ENCODE data around the gene ITIH1. TPM values are rescaled to one million over a fixed set of nuclear protein-coding genes. Genes with fewer than 3 reads are reported as not detected.

The ITIH1 gene
- total RNA-seq, 1 experiment from 2014 or later, result 0.31 TPM

- no peaks in the 10 kb centered on the region for H3K27me3 ChIP-seq (ENCODE audit: control insufficient read depth, insufficient read depth, low read length)
- in situ Hi-C loops (cut with HindIII; ENCODE audit: low pct_unique_long_range_greater_than_20kb, low sequenced_read_pairs) (no loop called here), intact Hi-C loops (cut with micrococcal nuclease; ENCODE audit: unreplicated experiment) (no loop called here)
- TF ChIP-seq, protein P1, sequence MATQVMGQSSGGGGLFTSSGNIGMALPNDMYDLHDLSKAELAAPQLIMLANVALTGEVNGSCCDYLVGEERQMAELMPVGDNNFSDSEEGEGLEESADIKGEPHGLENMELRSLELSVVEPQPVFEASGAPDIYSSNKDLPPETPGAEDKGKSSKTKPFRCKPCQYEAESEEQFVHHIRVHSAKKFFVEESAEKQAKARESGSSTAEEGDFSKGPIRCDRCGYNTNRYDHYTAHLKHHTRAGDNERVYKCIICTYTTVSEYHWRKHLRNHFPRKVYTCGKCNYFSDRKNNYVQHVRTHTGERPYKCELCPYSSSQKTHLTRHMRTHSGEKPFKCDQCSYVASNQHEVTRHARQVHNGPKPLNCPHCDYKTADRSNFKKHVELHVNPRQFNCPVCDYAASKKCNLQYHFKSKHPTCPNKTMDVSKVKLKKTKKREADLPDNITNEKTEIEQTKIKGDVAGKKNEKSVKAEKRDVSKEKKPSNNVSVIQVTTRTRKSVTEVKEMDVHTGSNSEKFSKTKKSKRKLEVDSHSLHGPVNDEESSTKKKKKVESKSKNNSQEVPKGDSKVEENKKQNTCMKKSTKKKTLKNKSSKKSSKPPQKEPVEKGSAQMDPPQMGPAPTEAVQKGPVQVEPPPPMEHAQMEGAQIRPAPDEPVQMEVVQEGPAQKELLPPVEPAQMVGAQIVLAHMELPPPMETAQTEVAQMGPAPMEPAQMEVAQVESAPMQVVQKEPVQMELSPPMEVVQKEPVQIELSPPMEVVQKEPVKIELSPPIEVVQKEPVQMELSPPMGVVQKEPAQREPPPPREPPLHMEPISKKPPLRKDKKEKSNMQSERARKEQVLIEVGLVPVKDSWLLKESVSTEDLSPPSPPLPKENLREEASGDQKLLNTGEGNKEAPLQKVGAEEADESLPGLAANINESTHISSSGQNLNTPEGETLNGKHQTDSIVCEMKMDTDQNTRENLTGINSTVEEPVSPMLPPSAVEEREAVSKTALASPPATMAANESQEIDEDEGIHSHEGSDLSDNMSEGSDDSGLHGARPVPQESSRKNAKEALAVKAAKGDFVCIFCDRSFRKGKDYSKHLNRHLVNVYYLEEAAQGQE (IDR thresholded peaks at IDR 0.05; ENCODE audit: insufficient read depth in 1 of 2, low read depth in 2 of 2, low read length in 1 of 2), result no peak
- TF ChIP-seq SIN3A (IDR thresholded peaks at IDR 0.05; ENCODE audit: borderline replicate concordance, insufficient read depth, low read depth, low read length) (no peak), CTCF (IDR thresholded peaks at IDR 0.05) (no peak), TCF7L2 (IDR thresholded peaks at IDR 0.05; ENCODE audit: low read depth, low read length) (no peak), POLR2AphosphoS5 (IDR thresholded peaks at IDR 0.05; ENCODE audit: low read depth, low read length) (no peak)
- H3K9me3 ChIP-seq (ENCODE audit: control insufficient read depth, insufficient read depth, low read depth, low read length), result no peaks in the 10 kb centered on the region
- no peak overlapping the region for H3K27ac ChIP-seq (ENCODE audit: low read length)
- DNase-seq (ENCODE audit: low read depth, low spot score) (no peak), ATAC-seq (no peak)
- no peaks in the 10 kb centered on the region for H3K36me3 ChIP-seq (ENCODE audit: control insufficient read depth, insufficient read depth, low read length)
- H3K4me1 ChIP-seq (ENCODE audit: control insufficient read depth, insufficient read depth, low read length), result peaks cover 2% of the 10 kb centered on the region
- no peak overlapping the region for H3K4me3 ChIP-seq (ENCODE audit: low read depth in 2 of 2, low read length in 2 of 2)
- BruUV-seq (replicated peaks), result no TSS peak
- POLR2A ChIA-PET, result no interaction called here
- CTCF ChIA-PET, result no interaction called here
These were observed 59.1 kb downstream of the ITIH1 start for GRCh38 chr3:52836471-52836845.

GRCh38 chr3:52836986-52837385 is 59.6 kb downstream of the ITIH1 start:
- in situ Hi-C loops (cut with HindIII; ENCODE audit: low pct_unique_long_range_greater_than_20kb, low sequenced_read_pairs), result no loop called here
- no peaks in the 10 kb centered on the region for H3K4me1 ChIP-seq (ENCODE audit: control insufficient read depth, insufficient read depth, low read length)
- DNase-seq (ENCODE audit: low read depth, low spot score) (no peak), ATAC-seq (no peak)
- ChIA-PET CTCF (no interaction called here), POLR2A (no interaction called here)
- H3K9me3 ChIP-seq (ENCODE audit: control insufficient read depth, insufficient read depth, low read depth, low read length), result no peaks in the 10 kb centered on the region
- H3K27ac ChIP-seq (ENCODE audit: low read length), result no peak overlapping the region
- no TSS peak for BruUV-seq (replicated peaks)
- H3K36me3 ChIP-seq (ENCODE audit: control insufficient read depth, insufficient read depth, low read length), result no peaks in the 10 kb centered on the region
- intact Hi-C loops (cut with micrococcal nuclease; ENCODE audit: unreplicated experiment), result no loop called here
- no peak for TF ChIP-seq CTCF (IDR thresholded peaks at IDR 0.05)
- H3K4me3 ChIP-seq (ENCODE audit: low read depth in 2 of 2, low read length in 2 of 2), result no peak overlapping the region
- no peaks in the 10 kb centered on the region for H3K27me3 ChIP-seq (ENCODE audit: control insufficient read depth, insufficient read depth, low read length)

Data from Panc1 (cell line).